Left ventricle myocardium inferior (tissue), 1 donor: ENCODE data around the gene NUDT12. TPM values are rescaled to one million over a fixed set of nuclear protein-coding genes. Genes with fewer than 3 reads are reported as not detected.

Source experiments
- DNase-seq: peaks from one replicate; pipeline ENCODE4 v3.0.0-alpha.2; 2020
- H3K27ac ChIP-seq: fragments of 200-600 bp; replicated peaks from 2 replicates; pipeline ENCODE4 v1.8.0; 2021
- H3K27me3 ChIP-seq: fragments of 200-600 bp; 2 replicates; pipeline ENCODE4 v1.8.0; 2021; ENCODE audit warnings: low read depth
- H3K36me3 ChIP-seq: fragments of 200-600 bp; 2 replicates; pipeline ENCODE4 v1.8.0; 2021
- H3K4me1 ChIP-seq: fragments of 200-600 bp; 2 replicates; pipeline ENCODE4 v1.8.0; 2021
- H3K4me3 ChIP-seq: fragments of 200-600 bp; 2 replicates; pipeline ENCODE4 v1.8.0; 2021; ENCODE audit warnings: mild to moderate bottlenecking, moderate library complexity
- H3K9me3 ChIP-seq: fragments of 200-600 bp; replicated peaks from 2 replicates; pipeline ENCODE4 v1.8.0; 2021
- CTCF ChIP-seq: fragments of 200-600 bp; IDR thresholded peaks from 2 replicates; pipeline ENCODE4 v1.8.0; 2021; ENCODE audit warnings: antibody characterized with exemption, mild to moderate bottlenecking, borderline replicate concordance
- intact Hi-C: fragments of 100-400 bp; cut with micrococcal nuclease; formaldehyde crosslinking; loops from one replicate; pipeline ENCODE4 v1.11.0; 2022
- total RNA-seq: library from RNA; stranded (reverse); fragmentation: NEBNext Ultra II Directional; extraction: Animal tissue kit (Norgen Biotek cat#: 25700); gene quantifications from one replicate; pipeline ENCODE4 v1.2.1, GENCODE V29; 2021
- donor health status: DM: no; HTN: yes; CAD: no; lungs with severe emphysema.

Gene NUDT12
- total RNA-seq, 1 donor from 2014 or later = 13.6 TPM

- Histone ChIP-seq H3K27ac (no peak overlapping the region), H3K4me3 (no peak overlapping the region), H3K9me3 (no peaks in the 10 kb centered on the region), H3K27me3 (no peaks in the 10 kb centered on the region), H3K36me3 (no peaks in the 10 kb centered on the region), H3K4me1 (no peaks in the 10 kb centered on the region)
- intact Hi-C loops = no loop called here
- no peak for TF ChIP-seq CTCF
- no peak for DNase-seq
These were observed 37.5 kb upstream of the NUDT12 start for GRCh38 chr5:103600086-103600485.

- no peak for TF ChIP-seq CTCF
- intact Hi-C loops = no loop called here
These were observed 36.5 kb upstream of the NUDT12 start for GRCh38 chr5:103598997-103599566.

GRCh38 chr5:103590221-103590620 lies 27.6 kb upstream of the NUDT12 start:
- no peak for DNase-seq
- no peak for TF ChIP-seq CTCF

More at GRCh38 chr5:103598997-103599566, 36.5 kb upstream of the NUDT12 start:
- DNase-seq = no peak
- no peaks in the 10 kb centered on the region for H3K36me3 ChIP-seq
- H3K4me1 ChIP-seq = no peaks in the 10 kb centered on the region
- H3K4me3 ChIP-seq = no peak overlapping the region
- no peaks in the 10 kb centered on the region for H3K27me3 ChIP-seq
- H3K27ac ChIP-seq = no peak overlapping the region
- H3K9me3 ChIP-seq = no peaks in the 10 kb centered on the region

GRCh38 chr5:103589776-103590175 lies 27.2 kb upstream of the NUDT12 start:
- H3K4me3 ChIP-seq = no peak overlapping the region
- H3K36me3 ChIP-seq = no peaks in the 10 kb centered on the region
- no peaks in the 10 kb centered on the region for H3K9me3 ChIP-seq
- no peaks in the 10 kb centered on the region for H3K4me1 ChIP-seq
- no peaks in the 10 kb centered on the region for H3K27me3 ChIP-seq
- TF ChIP-seq CTCF = no peak
- intact Hi-C loops = no loop called here
- DNase-seq = no peak
- H3K27ac ChIP-seq = no peak overlapping the region

More at GRCh38 chr5:103590221-103590620, 27.6 kb upstream of the NUDT12 start:
- no peaks in the 10 kb centered on the region for H3K4me1 ChIP-seq
- no peaks in the 10 kb centered on the region for H3K27me3 ChIP-seq
- no peak overlapping the region for H3K4me3 ChIP-seq
- no peak overlapping the region for H3K27ac ChIP-seq
- intact Hi-C loops = no loop called here
- H3K36me3 ChIP-seq = no peaks in the 10 kb centered on the region
- no peaks in the 10 kb centered on the region for H3K9me3 ChIP-seq

GRCh38 chr5:103589357-103589756 lies 26.8 kb upstream of the NUDT12 start:
- no peak for TF ChIP-seq CTCF
- intact Hi-C loops = no loop called here
- no peaks in the 10 kb centered on the region for H3K9me3 ChIP-seq
- no peaks in the 10 kb centered on the region for H3K27me3 ChIP-seq
- H3K4me1 ChIP-seq = no peaks in the 10 kb centered on the region
- no peak overlapping the region for H3K27ac ChIP-seq
- no peak overlapping the region for H3K4me3 ChIP-seq
- no peak for DNase-seq
- H3K36me3 ChIP-seq = no peaks in the 10 kb centered on the region
